Measurements from ENCODE around the gene RGS3.

DNA sequence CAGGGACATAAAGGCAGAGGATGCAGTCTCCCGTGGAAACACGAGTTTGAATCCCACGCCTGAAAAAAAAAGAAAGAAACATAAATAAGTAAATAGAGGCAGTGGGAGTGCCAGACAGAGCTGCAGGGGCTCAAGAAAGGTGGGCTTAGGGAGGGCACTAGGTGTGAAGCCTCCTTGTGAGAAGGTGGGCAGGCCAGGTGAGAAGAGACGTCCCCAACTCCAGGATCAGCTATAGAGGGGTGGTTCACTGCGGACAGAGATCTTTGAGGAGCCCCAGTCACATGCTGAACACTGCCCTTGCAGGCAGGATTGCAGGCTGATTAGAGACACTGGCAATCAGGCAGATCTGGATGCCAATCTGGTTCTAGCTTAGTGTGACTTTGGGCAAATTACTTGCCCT lies 172.1 kb downstream of the RGS3 start:
- TF ChIP-seq, protein P1, sequence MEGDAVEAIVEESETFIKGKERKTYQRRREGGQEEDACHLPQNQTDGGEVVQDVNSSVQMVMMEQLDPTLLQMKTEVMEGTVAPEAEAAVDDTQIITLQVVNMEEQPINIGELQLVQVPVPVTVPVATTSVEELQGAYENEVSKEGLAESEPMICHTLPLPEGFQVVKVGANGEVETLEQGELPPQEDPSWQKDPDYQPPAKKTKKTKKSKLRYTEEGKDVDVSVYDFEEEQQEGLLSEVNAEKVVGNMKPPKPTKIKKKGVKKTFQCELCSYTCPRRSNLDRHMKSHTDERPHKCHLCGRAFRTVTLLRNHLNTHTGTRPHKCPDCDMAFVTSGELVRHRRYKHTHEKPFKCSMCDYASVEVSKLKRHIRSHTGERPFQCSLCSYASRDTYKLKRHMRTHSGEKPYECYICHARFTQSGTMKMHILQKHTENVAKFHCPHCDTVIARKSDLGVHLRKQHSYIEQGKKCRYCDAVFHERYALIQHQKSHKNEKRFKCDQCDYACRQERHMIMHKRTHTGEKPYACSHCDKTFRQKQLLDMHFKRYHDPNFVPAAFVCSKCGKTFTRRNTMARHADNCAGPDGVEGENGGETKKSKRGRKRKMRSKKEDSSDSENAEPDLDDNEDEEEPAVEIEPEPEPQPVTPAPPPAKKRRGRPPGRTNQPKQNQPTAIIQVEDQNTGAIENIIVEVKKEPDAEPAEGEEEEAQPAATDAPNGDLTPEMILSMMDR (IDR thresholded peaks at IDR 0.05), result no peak
- TF ChIP-seq POLR2A (IDR thresholded peaks at IDR 0.05), result no peak

Data from thyroid gland (tissue), 4 donors.